HG03575 (cell line): ENCODE results near the gene LHPP.
A peak's percentile ranks its signal among the peaks of the same experiment; 100 is the strongest.

ENCODE experiments used
- ATAC-seq: cut with Tn5 transposase; IDR thresholded peaks from one replicate; pipeline ENCODE4 v1.9.1; 2021; ENCODE audit not compliant: unreplicated experiment, insufficient number of reproducible peaks, low FRiP score; ENCODE audit errors: extremely low read depth

The LHPP gene

GRCh38 chr10:124527874-124528395 lies 66.3 kb downstream of the LHPP start:
- no peak for ATAC-seq

DNA sequence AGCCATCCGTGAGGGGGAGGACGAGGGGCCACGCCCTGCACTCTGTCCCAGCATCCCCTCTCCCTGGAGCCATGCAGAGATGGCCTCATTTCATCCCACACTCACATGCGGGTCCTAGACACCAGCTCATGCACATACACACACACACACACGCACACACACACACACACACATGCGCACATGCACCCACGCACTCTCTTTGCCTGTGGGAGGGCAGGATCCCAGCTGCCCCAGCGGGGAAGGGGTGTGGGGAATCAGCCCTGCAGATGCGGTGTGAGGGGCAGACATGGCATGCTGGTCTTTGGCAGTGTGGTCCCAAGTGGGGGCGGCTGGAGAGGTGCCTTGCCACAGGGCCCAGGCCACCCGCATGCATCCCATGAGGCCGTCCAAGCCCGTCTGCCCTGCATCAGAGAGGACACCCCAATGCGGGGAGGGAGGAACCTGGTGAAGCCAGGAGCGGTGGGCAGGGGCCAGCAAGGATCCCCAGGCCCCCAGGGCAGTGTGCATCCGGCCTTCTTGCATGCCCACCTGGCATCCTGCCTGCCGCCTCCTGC lies 68.1 kb downstream of the LHPP start:
- ATAC-seq, result no peak

DNA sequence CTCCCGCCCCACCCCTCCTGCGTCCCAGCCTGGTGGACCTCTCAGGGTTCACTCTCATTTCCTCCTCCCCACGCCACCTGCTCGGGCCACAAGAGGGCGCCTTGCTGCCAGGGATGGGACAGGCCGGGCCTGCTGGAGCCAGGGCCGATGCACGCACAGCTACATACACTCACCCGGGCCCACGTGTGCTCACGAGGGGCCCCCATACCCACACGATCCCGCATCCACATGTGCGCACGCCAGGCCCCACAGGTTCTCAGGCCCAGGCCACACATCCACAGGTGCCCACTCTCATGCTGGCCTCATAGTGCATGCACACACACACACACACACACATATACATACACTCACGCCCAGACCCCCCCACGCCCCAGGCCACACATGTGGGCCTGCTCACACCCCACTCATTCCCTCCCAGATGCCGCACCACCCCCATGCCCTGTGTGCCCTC lies 68.6 kb downstream of the LHPP start:
- peak; percentile 61 for ATAC-seq

GRCh38 chr10:124530816-124531215 lies 69.2 kb downstream of the LHPP start:
- ATAC-seq, result no peak

- ATAC-seq, result no peak
Observed at GRCh38 chr10:124532106-124532641, 70.6 kb downstream of the LHPP start.

GRCh38 chr10:124532788-124533187 lies 71.2 kb downstream of the LHPP start:
- ATAC-seq, result no peak

- no peak for ATAC-seq
Observed at GRCh38 chr10:124533266-124533665, 71.6 kb downstream of the LHPP start.

DNA sequence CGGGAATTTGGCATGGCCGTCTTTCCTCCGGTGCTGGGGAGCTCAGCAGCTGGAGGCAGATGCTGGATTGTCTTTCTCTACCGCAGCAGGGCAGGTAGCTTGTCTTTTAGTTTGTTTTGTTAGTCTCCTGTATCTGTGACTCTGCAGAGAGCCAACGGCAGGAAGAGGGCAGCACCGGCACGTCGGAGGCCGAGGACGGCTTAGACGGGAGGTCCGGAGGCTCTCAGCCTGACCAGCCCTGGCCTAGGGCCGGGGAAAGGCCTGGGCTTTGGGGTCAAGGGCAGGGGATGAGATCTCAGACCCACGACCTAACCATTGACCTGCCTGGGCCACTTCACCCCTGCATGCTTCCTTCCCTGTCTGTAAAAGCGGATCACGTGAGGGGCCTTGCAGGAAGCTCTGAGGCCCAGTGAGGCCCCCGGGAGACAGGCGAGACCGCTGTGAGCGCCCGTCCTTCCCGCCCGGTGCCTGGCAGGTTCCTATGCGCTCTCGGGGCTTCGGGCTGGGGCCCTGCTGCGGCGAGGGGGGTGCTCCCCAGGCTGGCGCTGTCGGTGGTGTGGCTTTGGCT lies 72.7 kb downstream of the LHPP start:
- ATAC-seq, result no peak

GRCh38 chr10:124534826-124535601 lies 73.4 kb downstream of the LHPP start:
- no peak for ATAC-seq

GRCh38 chr10:124535731-124536495 lies 74.3 kb downstream of the LHPP start:
- no peak for ATAC-seq

DNA sequence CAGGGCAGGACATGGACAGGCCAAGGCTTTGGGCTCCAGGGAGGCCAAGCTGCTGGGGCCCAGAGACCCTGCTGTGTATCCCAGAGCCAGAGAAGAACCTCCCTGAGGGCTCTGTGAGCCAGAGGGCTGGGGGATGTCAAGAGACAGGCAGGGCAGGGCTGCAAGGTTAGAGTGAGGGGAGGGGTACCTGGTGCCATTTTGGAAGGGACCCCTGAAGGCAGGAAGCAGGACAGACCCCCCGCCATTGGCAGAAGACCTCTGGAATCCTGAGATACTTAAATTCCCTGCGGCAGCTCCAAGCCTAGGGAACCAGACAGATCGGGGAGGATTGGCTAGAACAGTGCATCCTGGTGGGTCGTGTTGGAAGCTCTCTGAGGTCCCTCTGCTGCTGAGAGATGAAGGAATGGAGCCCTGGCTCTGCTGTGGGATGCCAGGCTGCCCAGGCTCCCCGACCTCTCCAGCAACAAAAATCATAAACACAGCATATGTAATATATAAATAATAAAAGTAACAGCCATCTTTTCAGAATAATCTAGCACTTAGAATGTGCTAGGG lies 75.0 kb downstream of the LHPP start:
- no peak for ATAC-seq

GRCh38 chr10:124537166-124537725 lies 75.6 kb downstream of the LHPP start:
- no peak for ATAC-seq

- no peak for ATAC-seq
Observed at GRCh38 chr10:124537891-124538290, 76.3 kb downstream of the LHPP start.

GRCh38 chr10:124538706-124539105 lies 77.1 kb downstream of the LHPP start:
- ATAC-seq, result no peak

- ATAC-seq, result no peak
Observed at GRCh38 chr10:124539935-124540641, 78.5 kb downstream of the LHPP start.

- no peak for ATAC-seq
Observed at GRCh38 chr10:124541076-124541903, 79.7 kb downstream of the LHPP start.

DNA sequence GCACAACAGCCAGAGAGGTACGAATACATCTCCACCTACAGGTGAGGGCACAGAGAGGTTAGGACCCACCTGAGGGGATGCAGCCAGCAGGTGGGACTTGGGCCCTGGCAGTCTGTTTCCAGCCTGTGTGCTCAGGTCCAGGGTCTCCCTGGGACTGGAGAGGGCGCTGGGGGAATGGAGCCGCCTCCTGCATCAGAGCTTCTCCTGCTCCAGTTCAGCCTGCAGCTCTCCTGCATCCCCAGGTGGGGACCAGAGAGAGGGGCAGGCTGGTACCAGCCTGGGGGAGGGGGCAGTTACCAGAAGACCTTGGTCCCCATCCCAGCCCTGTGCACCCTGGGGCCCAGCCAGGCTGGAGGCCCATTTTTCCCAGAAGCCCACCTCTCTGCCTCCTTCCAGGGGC lies 80.7 kb downstream of the LHPP start:
- ATAC-seq, result no peak
